Astrocyte (in vitro differentiated cells and primary cell): ENCODE measurements around the gene SCGN. TPM values are rescaled to one million over a fixed set of nuclear protein-coding genes. Genes with fewer than 3 reads are reported as not detected.

Experiments
- DNase-seq: peaks from one replicate; pipeline ENCODE4 v3.0.0-alpha.2; 2010; ENCODE audit warnings: low read depth
- FAIRE-seq: peaks from 2 replicates; lab custom pipeline; 2011; peaks lifted over from hg19 to GRCh38; lab: Jason Lieb, UNC
- H2AFZ ChIP-seq: 2 replicates; pipeline ENCODE4 v1.6.0; 2012; ENCODE audit warnings: low read depth, low read length, inconsistent platforms
- H3K27ac ChIP-seq: 2 replicates; pipeline ENCODE4 v1.5.1; 2011; ENCODE audit warnings: low read depth, low read length, inconsistent platforms
- H3K27me3 ChIP-seq: 2 replicates; pipeline ENCODE4 v1.6.0; 2011; ENCODE audit warnings: low read length, inconsistent platforms; ENCODE audit not compliant: insufficient read depth
- H3K36me3 ChIP-seq: 2 replicates; pipeline ENCODE4 v1.5.1; 2011; ENCODE audit warnings: low read length, inconsistent platforms; ENCODE audit not compliant: insufficient read depth
- H3K4me1 ChIP-seq: 2 replicates; pipeline ENCODE4 v1.5.1; 2011; ENCODE audit warnings: low read length, inconsistent platforms; ENCODE audit not compliant: insufficient read depth
- H3K4me2 ChIP-seq: 2 replicates; pipeline ENCODE4 v1.6.0; 2012; ENCODE audit warnings: low read length, inconsistent platforms
- H3K4me3 ChIP-seq: 2 replicates; pipeline ENCODE4 v1.5.1; 2011; ENCODE audit warnings: low read depth, mild to moderate bottlenecking, low read length, inconsistent platforms; ENCODE audit not compliant: insufficient read depth
- H3K79me2 ChIP-seq: 2 replicates; pipeline ENCODE4 v1.6.0; 2012; ENCODE audit warnings: mild to moderate bottlenecking, low read length, inconsistent platforms; ENCODE audit not compliant: insufficient read depth
- H3K9ac ChIP-seq: 2 replicates; pipeline ENCODE4 v1.6.0; 2012; ENCODE audit warnings: mild to moderate bottlenecking, low read length, inconsistent platforms
- H3K9me3 ChIP-seq: 2 replicates; pipeline ENCODE4 v1.5.1; 2012; ENCODE audit warnings: low read depth, mild to moderate bottlenecking, low read length, inconsistent platforms; ENCODE audit not compliant: insufficient read depth
- H4K20me1 ChIP-seq: 2 replicates; pipeline ENCODE4 v1.6.0; 2012; ENCODE audit warnings: low read length, inconsistent platforms; ENCODE audit not compliant: insufficient read depth
- H3K27ac Mint-ChIP-seq: one replicate; pipeline ENCODE4 v1.8.0; 2021; ENCODE audit warnings: mild to moderate bottlenecking, mixed read lengths; ENCODE audit not compliant: unreplicated experiment
- H3K27me3 Mint-ChIP-seq: one replicate; pipeline ENCODE4 v1.8.0; 2021; ENCODE audit warnings: low read depth, mixed read lengths; ENCODE audit not compliant: unreplicated experiment
- H3K36me3 Mint-ChIP-seq: one replicate; pipeline ENCODE4 v1.8.0; 2021; ENCODE audit warnings: low read depth, mixed read lengths; ENCODE audit not compliant: unreplicated experiment
- H3K4me1 Mint-ChIP-seq: one replicate; pipeline ENCODE4 v1.8.0; 2021; ENCODE audit warnings: low read depth, mixed read lengths; ENCODE audit not compliant: unreplicated experiment
- H3K4me3 Mint-ChIP-seq: one replicate; pipeline ENCODE4 v1.8.0; 2021; ENCODE audit warnings: mild to moderate bottlenecking, moderate library complexity, mixed read lengths; ENCODE audit not compliant: unreplicated experiment
- H3K9me3 Mint-ChIP-seq: one replicate; pipeline ENCODE4 v1.8.0; 2021; ENCODE audit warnings: mild to moderate bottlenecking, mixed read lengths; ENCODE audit not compliant: unreplicated experiment
- CTCF ChIP-seq: IDR thresholded peaks from 2 replicates; pipeline ENCODE4 v1.5.1; 2011; ENCODE audit warnings: low read depth, mild to moderate bottlenecking, inconsistent platforms, low read length, moderate library complexity; ENCODE audit not compliant: insufficient read depth
- EZH2 ChIP-seq: IDR thresholded peaks from 2 replicates; pipeline ENCODE4 v1.6.1; 2012; ENCODE audit warnings: mild to moderate bottlenecking, low read length, inconsistent platforms; ENCODE audit not compliant: insufficient read depth
- total RNA-seq: library from RNA; stranded (reverse); gene quantifications from 2 replicates; pipeline ENCODE4 v1.2.1, GENCODE V29; 2021

The SCGN gene
- total RNA-seq, 1 donor from 2014 or later = not detected

DNA sequence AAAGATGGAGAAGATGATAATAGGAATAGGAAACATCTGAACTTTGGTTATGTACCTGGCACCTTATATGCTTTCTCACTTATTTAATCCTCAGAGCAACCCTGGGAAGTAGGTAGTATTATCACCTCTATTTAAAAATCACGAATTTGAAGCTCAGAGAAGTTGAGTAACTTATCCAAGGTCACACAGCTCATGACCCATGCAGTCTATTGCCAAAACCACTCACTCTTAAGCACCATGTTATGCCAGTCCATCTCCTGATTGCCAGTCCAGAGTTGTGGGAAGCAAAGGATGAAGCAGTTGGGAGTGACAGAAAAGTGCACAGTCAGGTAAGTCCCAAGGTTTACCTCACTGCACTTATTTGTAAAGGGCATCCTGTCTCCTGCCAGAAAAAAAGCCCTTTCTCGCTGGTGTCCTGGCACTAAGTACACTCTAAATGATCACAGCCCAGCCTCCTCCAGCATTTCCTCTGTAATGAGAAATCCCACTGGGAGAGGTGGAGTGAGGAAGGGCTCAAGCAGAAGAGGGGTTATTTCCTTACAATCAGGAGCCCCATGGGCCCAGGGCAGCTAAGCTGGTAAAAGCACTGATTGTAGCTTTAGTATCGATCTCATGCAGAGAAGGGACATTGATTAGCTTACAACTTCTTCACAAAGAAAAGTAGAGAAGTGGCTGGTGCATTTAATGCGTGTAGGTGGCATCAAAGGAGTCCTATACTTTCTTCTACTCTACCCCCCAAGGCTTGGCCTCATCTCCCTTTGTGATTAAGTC lies 21.3 kb upstream of the SCGN start:
- peaks cover 21% of the 10 kb centered on the region for H3K27me3 Mint-ChIP-seq
- Histone ChIP-seq H3K27ac (no peak overlapping the region), H4K20me1 (no peaks in the 10 kb centered on the region), H3K4me3 (no peak overlapping the region), H3K9me3 (no peaks in the 10 kb centered on the region), H3K4me2 (no peak overlapping the region), H3K27me3 (peaks cover 2% of the 10 kb centered on the region), H3K36me3 (no peaks in the 10 kb centered on the region), H3K9ac (no peak overlapping the region), H2AFZ (no peak overlapping the region), H3K4me1 (no peaks in the 10 kb centered on the region), H3K79me2 (no peaks in the 10 kb centered on the region)
- DNase-seq (no peak), FAIRE-seq (no peak)
- no peak for TF ChIP-seq EZH2
- TF ChIP-seq CTCF = no peak
- peaks cover 2% of the 10 kb centered on the region for H3K9me3 Mint-ChIP-seq
- H3K4me1 Mint-ChIP-seq = no peaks in the 10 kb centered on the region
- H3K27ac Mint-ChIP-seq = no peak overlapping the region
- no peak overlapping the region for H3K4me3 Mint-ChIP-seq
- H3K36me3 Mint-ChIP-seq = no peaks in the 10 kb centered on the region

DNA sequence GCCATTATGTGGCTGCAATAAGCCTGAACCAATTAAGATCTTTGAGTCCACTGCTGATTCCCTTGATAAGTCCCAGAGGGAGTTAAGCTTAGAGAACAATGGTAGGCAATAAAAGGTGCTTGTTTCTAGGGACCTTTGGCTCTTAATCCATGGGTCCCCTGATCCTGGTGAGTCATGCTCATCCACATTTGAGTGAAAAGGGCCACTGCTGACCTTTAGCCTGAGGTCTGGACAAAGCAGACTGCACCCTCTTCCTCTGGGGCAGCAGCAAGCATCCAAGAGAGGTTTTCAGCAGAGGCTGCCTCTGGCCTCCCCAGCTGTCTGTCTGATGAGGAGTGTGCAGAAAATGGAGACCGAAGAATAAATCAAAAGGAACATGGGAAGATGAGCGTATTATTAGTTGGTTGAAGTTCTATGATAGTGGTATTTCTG lies 16.1 kb upstream of the SCGN start:
- H3K4me1 Mint-ChIP-seq = no peaks in the 10 kb centered on the region
- H3K79me2 ChIP-seq = no peaks in the 10 kb centered on the region
- peaks cover 2% of the 10 kb centered on the region for H3K27me3 ChIP-seq
- no peak overlapping the region for H3K4me2 ChIP-seq
- no peak overlapping the region for H3K27ac ChIP-seq
- H3K36me3 ChIP-seq = no peaks in the 10 kb centered on the region
- no peaks in the 10 kb centered on the region for H3K4me1 ChIP-seq
- H3K27ac Mint-ChIP-seq = no peak overlapping the region
- H4K20me1 ChIP-seq = no peaks in the 10 kb centered on the region
- H3K4me3 Mint-ChIP-seq = no peak overlapping the region
- DNase-seq = no peak
- no peaks in the 10 kb centered on the region for H3K9me3 ChIP-seq
- H3K9me3 Mint-ChIP-seq = peaks cover 2% of the 10 kb centered on the region
- TF ChIP-seq EZH2 = no peak
- H3K27me3 Mint-ChIP-seq = peaks cover 11% of the 10 kb centered on the region
- H3K9ac ChIP-seq = no peak overlapping the region
- H3K36me3 Mint-ChIP-seq = no peaks in the 10 kb centered on the region
- no peak overlapping the region for H3K4me3 ChIP-seq
- FAIRE-seq = no peak
- H2AFZ ChIP-seq = no peak overlapping the region

DNA sequence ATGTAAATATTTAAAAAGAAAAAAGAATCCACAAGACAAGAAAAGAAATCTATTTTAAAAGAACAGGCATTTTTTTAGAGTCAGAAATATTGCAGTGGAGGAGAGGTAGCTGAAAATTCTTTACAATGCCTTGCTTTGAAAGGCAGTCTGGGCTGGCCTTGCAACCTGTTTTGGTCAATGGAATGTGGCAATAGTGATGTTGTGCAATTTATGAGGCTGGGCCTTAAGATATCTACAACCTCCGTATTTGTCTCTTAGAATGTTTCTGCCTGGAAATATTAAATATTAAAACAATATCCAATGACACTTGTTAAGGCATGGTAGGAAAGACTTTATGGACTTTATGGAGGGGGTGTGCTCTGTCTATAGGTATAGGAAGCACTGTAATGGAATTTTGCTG lies 14.8 kb upstream of the SCGN start:
- Histone ChIP-seq H3K9me3 (no peaks in the 10 kb centered on the region), H3K36me3 (no peaks in the 10 kb centered on the region), H3K27me3 (peaks cover 2% of the 10 kb centered on the region), H4K20me1 (no peaks in the 10 kb centered on the region), H2AFZ (no peak overlapping the region), H3K9ac (no peak overlapping the region), H3K4me3 (no peak overlapping the region), H3K4me2 (no peak overlapping the region), H3K4me1 (no peaks in the 10 kb centered on the region), H3K27ac (no peak overlapping the region), H3K79me2 (no peaks in the 10 kb centered on the region)
- Mint-ChIP-seq H3K27ac (no peak overlapping the region), H3K4me1 (no peaks in the 10 kb centered on the region), H3K36me3 (no peaks in the 10 kb centered on the region), H3K4me3 (no peak overlapping the region), H3K9me3 (peaks cover 2% of the 10 kb centered on the region), H3K27me3 (peaks cover 1% of the 10 kb centered on the region)
- FAIRE-seq (no peak), DNase-seq (no peak)
- TF ChIP-seq EZH2 = no peak
- TF ChIP-seq CTCF = no peak
